HG03520 (cell line): ENCODE measurements around the gene NME9.

Experiments used
- ATAC-seq: cut with Tn5 transposase; IDR thresholded peaks from one replicate; pipeline ENCODE4 v1.9.1; 2021; ENCODE audit warnings: mild to moderate bottlenecking, moderate library complexity; ENCODE audit not compliant: unreplicated experiment

The NME9 gene

GRCh38 chr3:138284957-138285477, 44.6 kb downstream of the NME9 start:
- no peak for ATAC-seq

- ATAC-seq: no peak
These were observed 45.6 kb downstream of the NME9 start for GRCh38 chr3:138284079-138284478.

- ATAC-seq: no peak
These were observed 46.8 kb downstream of the NME9 start for GRCh38 chr3:138282836-138283235.

- no peak for ATAC-seq
These were observed 48.1 kb downstream of the NME9 start for GRCh38 chr3:138281561-138281960.

GRCh38 chr3:138271189-138271794, 58.4 kb downstream of the NME9 start:
- ATAC-seq: no peak

- no peak for ATAC-seq
These were observed 59.4 kb downstream of the NME9 start for GRCh38 chr3:138270245-138270644.

GRCh38 chr3:138267083-138267482, 62.6 kb downstream of the NME9 start:
- ATAC-seq: no peak

- ATAC-seq: no peak
These were observed 63.9 kb downstream of the NME9 start for GRCh38 chr3:138265745-138266144.

GRCh38 chr3:138263104-138263503, 66.5 kb downstream of the NME9 start:
- no peak for ATAC-seq

- ATAC-seq: no peak
These were observed 69.0 kb downstream of the NME9 start for GRCh38 chr3:138260611-138261010.

GRCh38 chr3:138259126-138259525, 70.5 kb downstream of the NME9 start:
- no peak for ATAC-seq

GRCh38 chr3:138257986-138258385, 71.7 kb downstream of the NME9 start:
- ATAC-seq: no peak

GRCh38 chr3:138256022-138256421, 73.6 kb downstream of the NME9 start:
- ATAC-seq: no peak

- ATAC-seq: no peak
These were observed 75.4 kb downstream of the NME9 start for GRCh38 chr3:138254216-138254615.

- no peak for ATAC-seq
These were observed 76.0 kb downstream of the NME9 start for GRCh38 chr3:138253609-138254008.
